ENCODE results near the gene MYH9. TPM values are rescaled to one million over a fixed set of nuclear protein-coding genes. Genes with fewer than 3 reads are reported as not detected.

The MYH9 gene
- total RNA-seq, result 215 and 642 TPM in 2 replicates

GRCh38 chr22:36387959-36388726, at the start of gene MYH9:
TSS of gene MYH9 (minus strand) at chr22:36387967. CDS start at chr22:36349236, 38,731 bp downstream.

GRCh38 chr22:36252754-36253522, 134.8 kb downstream of the MYH9 start, which contains the start of gene APOL1:
TSS of gene APOL1 (plus strand) at chr22:36253133. CDS start at chr22:36254956, 1,823 bp downstream.

GRCh38 chr22:36239401-36240171, 148.2 kb downstream of the MYH9 start, which contains the start of gene APOL2:
TSS of gene APOL2 (minus strand) at chr22:36239527. CDS start at chr22:36233162, 6,365 bp downstream.

Other genes starting within 250 kb of the MYH9 start
- gene APOL3, start 227.2 kb downstream of the MYH9 start, total RNA-seq, result 0.21 and 2.9 TPM in 2 replicates
- gene APOL4, start 186.2 kb downstream of the MYH9 start, total RNA-seq, result not detected in 2 replicates
- 9.6 and 47.2 TPM in 2 replicates for gene APOL2, start 148.4 kb downstream of the MYH9 start, total RNA-seq
- 7.2 and 56.9 TPM in 2 replicates for gene APOL1, start 134.8 kb downstream of the MYH9 start, total RNA-seq
- 10.6 and 12.6 TPM in 2 replicates for gene TXN2, start 93.7 kb upstream of the MYH9 start, total RNA-seq
- gene FOXRED2, start 119.1 kb upstream of the MYH9 start, total RNA-seq, result 2.2 and 3.4 TPM in 2 replicates
- 718 and 779 TPM in 2 replicates for gene EIF3D, start 141.2 kb upstream of the MYH9 start, total RNA-seq